ENCODE measurements around the gene LRRC59.

- TF ChIP-seq POLR2A (IDR thresholded peaks at IDR 0.05) (peak in 1 of 2 donors; percentile 44), POLR2AphosphoS5 (IDR thresholded peaks at IDR 0.05) (peak; percentile 29 to 78 (median 68))
Measured at GRCh38 chr17:50345432-50346312, 51.7 kb downstream of the LRRC59 start, which contains the start of gene XYLT2.

Measured in sigmoid colon (tissue), 4 donors.